Smooth muscle cell (in vitro differentiated cells): ENCODE data around the gene BOD1. TPM values are rescaled to one million over a fixed set of nuclear protein-coding genes. Genes with fewer than 3 reads are reported as not detected.

Experiments used
- DNase-seq: peaks from one replicate; lab custom pipeline; 2025; ENCODE audit not compliant: unreplicated experiment; lab: John Stamatoyannopoulos, UW
- H2AFZ ChIP-seq: fragments of 200-600 bp; sonication (generic); 2 replicates; pipeline ENCODE4 v1.6.0; 2016; ENCODE audit warnings: antibody characterized with exemption, low read depth, mild to moderate bottlenecking
- H3F3A ChIP-seq: fragments of 200-600 bp; sonication (generic); 2 replicates; pipeline ENCODE4 v1.6.0; 2017; ENCODE audit warnings: antibody characterized with exemption, low read depth
- H3K27ac ChIP-seq: fragments of 200-600 bp; sonication (generic); 2 replicates; pipeline ENCODE4 v1.5.1; 2016; ENCODE audit warnings: low read depth, mild to moderate bottlenecking
- H3K27me3 ChIP-seq: fragments of 200-600 bp; sonication (generic); 2 replicates; pipeline ENCODE4 v1.6.1; 2016; ENCODE audit warnings: low read depth, mild to moderate bottlenecking
- H3K36me3 ChIP-seq: fragments of 200-600 bp; sonication (generic); 2 replicates; pipeline ENCODE4 v1.5.1; 2016; ENCODE audit warnings: low read depth
- H3K4me1 ChIP-seq: fragments of 200-600 bp; sonication (generic); 2 replicates; pipeline ENCODE4 v1.5.1; 2016; ENCODE audit warnings: low read depth
- H3K4me2 ChIP-seq: fragments of 200-600 bp; sonication (generic); 2 replicates; pipeline ENCODE4 v1.6.0; 2016; ENCODE audit warnings: mild to moderate bottlenecking
- H3K4me3 ChIP-seq: fragments of 200-600 bp; sonication (generic); 2 replicates; pipeline ENCODE4 v1.5.1; 2016; ENCODE audit warnings: mild to moderate bottlenecking
- H3K79me2 ChIP-seq: fragments of 200-600 bp; sonication (generic); 2 replicates; pipeline ENCODE4 v1.6.0; 2016; ENCODE audit warnings: low read depth, mild to moderate bottlenecking
- H3K9ac ChIP-seq: fragments of 200-600 bp; sonication (generic); 2 replicates; pipeline ENCODE4 v1.6.0; 2016; ENCODE audit warnings: low read depth
- H3K9me3 ChIP-seq: fragments of 200-600 bp; sonication (generic); replicated peaks from 2 replicates; pipeline ENCODE4 v1.5.1; 2016; ENCODE audit warnings: low read depth
- H4K20me1 ChIP-seq: fragments of 200-600 bp; sonication (generic); 2 replicates; pipeline ENCODE4 v1.6.0; 2016; ENCODE audit warnings: low read depth
- WGBS: methylation state at CpG from one replicate; pipeline ENCODE4 v1.1.7; 2016; ENCODE audit warnings: low lambda C conversion rate; 5-methylcytosine and 5-hydroxymethylcytosine counted together
- polyA plus RNA-seq: library from polyadenylated mRNA; unstranded; fragments of >200 nt; fragmentation: Nextera tagmentation; extraction: Ambion mirVana; gene quantifications from 2 replicates; pipeline ENCODE4 v1.2.1, GENCODE V29; 2016
- total RNA-seq: library from RNA; depleted of rRNA; stranded (reverse); fragments of >200 nt; gene quantifications from 2 replicates; pipeline ENCODE4 v1.2.3, GENCODE V29; 2014
- TF ChIP-seq, protein P1 (sequence below): fragments of 200-600 bp; sonication (generic); IDR thresholded peaks from 2 replicates; pipeline ENCODE4 v1.5.1; 2017; ENCODE audit warnings: borderline replicate concordance, mild to moderate bottlenecking, antibody characterized with exemption; ENCODE audit not compliant: insufficient read depth, poor library complexity, severe bottlenecking

Gene BOD1
- total and polyA plus RNA-seq, 2 experiments from 2014 or later: 56.5 to 58.3 TPM

DNA sequence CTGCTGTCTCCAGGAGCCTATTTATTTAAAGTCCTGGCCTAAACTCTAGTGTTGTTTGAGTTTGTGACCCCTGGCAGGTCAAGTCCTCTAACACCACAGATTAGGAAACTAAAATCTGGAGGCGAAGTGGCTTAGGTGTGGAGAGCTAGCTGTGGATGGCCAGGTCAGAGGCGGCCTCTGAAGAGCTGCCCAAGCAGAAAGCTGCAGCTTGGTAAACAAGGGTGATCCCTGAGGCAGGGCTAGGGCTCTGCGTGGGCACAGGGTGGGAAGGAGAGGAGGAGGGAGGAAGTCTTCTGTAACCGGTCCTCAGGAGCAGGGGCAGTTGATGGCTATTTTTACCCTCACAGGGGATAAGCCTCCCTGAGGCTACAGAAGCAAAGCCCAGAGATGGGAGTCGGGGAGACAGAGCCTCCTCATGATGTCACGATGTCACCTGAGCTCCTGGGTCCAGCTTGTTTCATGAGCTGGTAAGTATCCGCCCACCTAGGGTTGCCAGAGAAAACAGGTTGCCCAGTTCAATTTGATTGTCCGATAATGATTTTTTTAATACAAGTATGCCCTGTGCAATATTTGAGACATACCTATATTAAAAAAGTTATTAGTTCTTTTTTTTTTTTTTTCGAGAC lies 25.9 kb upstream of the BOD1 start:
- Histone ChIP-seq H4K20me1 (no peaks in the 10 kb centered on the region), H3K4me3 (no peak overlapping the region), H3K27me3 (no peaks in the 10 kb centered on the region), H3K27ac (no peak overlapping the region), H3K36me3 (no peaks in the 10 kb centered on the region), H3K9ac (no peak overlapping the region), H3K79me2 (no peaks in the 10 kb centered on the region), H2AFZ (no peak overlapping the region), H3K9me3 (no peaks in the 10 kb centered on the region), H3F3A (no peaks in the 10 kb centered on the region), H3K4me2 (no peak overlapping the region), H3K4me1 (peaks cover 8% of the 10 kb centered on the region)
- WGBS: 88% methylated on average over 9 of the region's 9 CpGs
- DNase-seq: no peak
- TF ChIP-seq, protein P1, sequence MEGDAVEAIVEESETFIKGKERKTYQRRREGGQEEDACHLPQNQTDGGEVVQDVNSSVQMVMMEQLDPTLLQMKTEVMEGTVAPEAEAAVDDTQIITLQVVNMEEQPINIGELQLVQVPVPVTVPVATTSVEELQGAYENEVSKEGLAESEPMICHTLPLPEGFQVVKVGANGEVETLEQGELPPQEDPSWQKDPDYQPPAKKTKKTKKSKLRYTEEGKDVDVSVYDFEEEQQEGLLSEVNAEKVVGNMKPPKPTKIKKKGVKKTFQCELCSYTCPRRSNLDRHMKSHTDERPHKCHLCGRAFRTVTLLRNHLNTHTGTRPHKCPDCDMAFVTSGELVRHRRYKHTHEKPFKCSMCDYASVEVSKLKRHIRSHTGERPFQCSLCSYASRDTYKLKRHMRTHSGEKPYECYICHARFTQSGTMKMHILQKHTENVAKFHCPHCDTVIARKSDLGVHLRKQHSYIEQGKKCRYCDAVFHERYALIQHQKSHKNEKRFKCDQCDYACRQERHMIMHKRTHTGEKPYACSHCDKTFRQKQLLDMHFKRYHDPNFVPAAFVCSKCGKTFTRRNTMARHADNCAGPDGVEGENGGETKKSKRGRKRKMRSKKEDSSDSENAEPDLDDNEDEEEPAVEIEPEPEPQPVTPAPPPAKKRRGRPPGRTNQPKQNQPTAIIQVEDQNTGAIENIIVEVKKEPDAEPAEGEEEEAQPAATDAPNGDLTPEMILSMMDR: no peak

- H4K20me1 ChIP-seq: no peaks in the 10 kb centered on the region
- no peak overlapping the region for H3K4me2 ChIP-seq
- no peak overlapping the region for H2AFZ ChIP-seq
- no peaks in the 10 kb centered on the region for H3K27me3 ChIP-seq
- H3K9me3 ChIP-seq: no peaks in the 10 kb centered on the region
- TF ChIP-seq, protein P1: no peak
- WGBS: 65% methylated on average over 4 of the region's 4 CpGs
- no peak overlapping the region for H3K4me3 ChIP-seq
- no peaks in the 10 kb centered on the region for H3K79me2 ChIP-seq
- no peaks in the 10 kb centered on the region for H3K36me3 ChIP-seq
- H3K27ac ChIP-seq: no peak overlapping the region
- no peak for DNase-seq
- H3K9ac ChIP-seq: no peak overlapping the region
- H3F3A ChIP-seq: no peaks in the 10 kb centered on the region
- peaks cover 7% of the 10 kb centered on the region for H3K4me1 ChIP-seq
Observed at GRCh38 chr5:173640156-173640804, 23.8 kb upstream of the BOD1 start.

DNA sequence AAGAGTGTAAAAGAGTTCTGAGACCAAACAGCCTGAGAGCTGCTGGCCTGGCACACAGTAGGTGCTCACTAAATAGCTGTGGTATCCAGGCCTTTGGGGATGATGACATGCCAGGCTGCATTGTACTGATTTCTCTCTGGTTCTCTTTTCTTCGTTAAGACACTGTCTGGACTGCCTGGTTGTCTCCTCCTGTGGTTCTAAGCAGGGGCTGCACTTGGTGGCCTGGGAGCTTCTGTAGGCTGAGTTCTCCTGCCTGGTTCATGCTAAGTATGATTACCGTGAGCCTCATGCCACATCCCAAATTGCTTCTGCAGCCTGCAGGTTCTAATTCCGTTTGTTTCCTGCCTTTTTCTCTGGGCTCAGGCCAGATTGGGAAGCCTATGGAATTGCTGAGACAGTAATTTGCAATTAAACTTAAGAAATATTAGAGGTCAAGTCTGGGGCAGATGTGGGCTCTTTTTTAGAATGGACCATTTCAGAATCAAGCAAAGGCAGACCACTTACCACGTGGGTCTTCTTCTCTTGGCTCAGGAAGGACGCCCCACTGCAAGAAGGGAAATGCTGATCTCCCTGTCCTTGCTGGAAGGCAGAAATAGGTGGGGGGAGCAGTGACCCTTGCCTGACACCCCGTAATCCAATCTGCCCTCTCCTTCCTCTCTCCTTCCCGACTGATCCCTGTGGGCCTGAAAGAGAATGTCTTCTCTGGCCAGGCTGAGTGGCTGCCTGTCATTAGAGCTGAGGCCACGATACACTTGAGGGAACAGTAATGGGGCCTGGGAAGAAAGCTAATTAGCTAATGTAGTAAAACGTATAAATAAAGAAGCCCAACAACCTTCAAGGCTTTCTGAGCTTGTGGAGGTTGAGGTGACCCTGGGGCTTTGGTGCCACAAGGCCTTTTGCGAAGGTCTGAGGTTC lies 21.9 kb upstream of the BOD1 start:
- 86% methylated on average over 10 of the region's 10 CpGs for WGBS
- Histone ChIP-seq H3K4me1 (no peaks in the 10 kb centered on the region), H4K20me1 (no peaks in the 10 kb centered on the region), H3K9me3 (no peaks in the 10 kb centered on the region), H3K4me2 (no peak overlapping the region), H3K36me3 (no peaks in the 10 kb centered on the region), H3K27ac (no peak overlapping the region), H3K9ac (no peak overlapping the region), H2AFZ (no peak overlapping the region), H3F3A (no peaks in the 10 kb centered on the region), H3K79me2 (no peaks in the 10 kb centered on the region), H3K4me3 (no peak overlapping the region), H3K27me3 (no peaks in the 10 kb centered on the region)
- TF ChIP-seq, protein P1: no peak
- no peak for DNase-seq
